ENCODE data around the gene PRKCB.

The PRKCB gene

DNA sequence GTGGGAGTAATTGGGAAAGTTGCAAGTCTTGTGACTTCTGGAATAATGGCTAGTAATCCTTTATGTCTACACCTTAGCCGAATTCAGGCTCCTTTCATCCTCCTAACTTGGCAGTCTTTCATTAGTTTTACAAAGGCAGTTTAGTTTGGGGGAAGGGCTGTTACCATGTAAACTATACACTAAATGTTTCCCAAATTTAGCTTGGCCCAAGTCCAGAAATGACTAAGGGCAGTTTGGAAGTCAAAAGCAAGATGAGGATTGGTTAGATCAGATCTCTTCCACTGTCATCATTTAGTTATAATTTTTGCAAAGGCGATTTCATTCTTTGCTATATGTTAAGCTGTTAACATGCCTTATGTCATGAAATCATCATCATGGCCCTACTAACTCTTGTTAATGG, 304.9 kb downstream of the PRKCB start:
- Histone ChIP-seq H3K4me2 (ENCODE audit: low read length) (no peak overlapping the region), H3K9ac (no peak overlapping the region), H3K4me3 (ENCODE audit: low read depth, low read length) (no peak overlapping the region), H3K79me2 (no peaks in the 10 kb centered on the region), H3K4me1 (no peaks in the 10 kb centered on the region), H3K9me3 (ENCODE audit: control insufficient read depth, low read length) (no peaks in the 10 kb centered on the region), H3K27ac (no peak overlapping the region), H3K27me3 (ENCODE audit: control insufficient read depth, insufficient read depth, low read length) (no peaks in the 10 kb centered on the region), H3K36me3 (ENCODE audit: control insufficient read depth, insufficient read depth, low read length) (no peaks in the 10 kb centered on the region), H2AFZ (no peak overlapping the region)
- TF ChIP-seq, protein P1, sequence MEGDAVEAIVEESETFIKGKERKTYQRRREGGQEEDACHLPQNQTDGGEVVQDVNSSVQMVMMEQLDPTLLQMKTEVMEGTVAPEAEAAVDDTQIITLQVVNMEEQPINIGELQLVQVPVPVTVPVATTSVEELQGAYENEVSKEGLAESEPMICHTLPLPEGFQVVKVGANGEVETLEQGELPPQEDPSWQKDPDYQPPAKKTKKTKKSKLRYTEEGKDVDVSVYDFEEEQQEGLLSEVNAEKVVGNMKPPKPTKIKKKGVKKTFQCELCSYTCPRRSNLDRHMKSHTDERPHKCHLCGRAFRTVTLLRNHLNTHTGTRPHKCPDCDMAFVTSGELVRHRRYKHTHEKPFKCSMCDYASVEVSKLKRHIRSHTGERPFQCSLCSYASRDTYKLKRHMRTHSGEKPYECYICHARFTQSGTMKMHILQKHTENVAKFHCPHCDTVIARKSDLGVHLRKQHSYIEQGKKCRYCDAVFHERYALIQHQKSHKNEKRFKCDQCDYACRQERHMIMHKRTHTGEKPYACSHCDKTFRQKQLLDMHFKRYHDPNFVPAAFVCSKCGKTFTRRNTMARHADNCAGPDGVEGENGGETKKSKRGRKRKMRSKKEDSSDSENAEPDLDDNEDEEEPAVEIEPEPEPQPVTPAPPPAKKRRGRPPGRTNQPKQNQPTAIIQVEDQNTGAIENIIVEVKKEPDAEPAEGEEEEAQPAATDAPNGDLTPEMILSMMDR (IDR thresholded peaks at IDR 0.05): no peak

DNA sequence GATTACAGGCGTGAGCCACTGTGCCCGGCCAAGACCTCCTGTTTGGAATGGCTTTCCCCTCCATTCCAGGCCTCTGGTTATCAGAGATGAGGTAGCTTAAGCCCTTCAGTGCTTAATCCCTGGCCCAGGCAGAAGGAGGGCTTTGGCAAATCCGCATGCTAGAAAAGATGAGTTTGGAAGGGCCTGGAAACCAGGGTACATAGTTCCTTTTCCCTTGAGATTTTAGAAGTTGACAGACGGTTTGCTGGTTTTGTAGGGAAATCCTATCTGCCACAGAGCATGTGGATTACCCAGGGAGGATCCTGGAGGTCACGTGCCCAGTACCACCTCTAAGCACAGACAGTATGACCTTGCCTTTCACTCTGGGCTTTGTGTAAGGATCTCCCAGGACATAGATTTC, 305.7 kb downstream of the PRKCB start:
- no peak overlapping the region for H3K9ac ChIP-seq
- H3K79me2 ChIP-seq: no peaks in the 10 kb centered on the region
- no peaks in the 10 kb centered on the region for H3K27me3 ChIP-seq (ENCODE audit: control insufficient read depth, insufficient read depth, low read length)
- TF ChIP-seq, protein P1 (IDR thresholded peaks at IDR 0.05): no peak
- no peak overlapping the region for H3K27ac ChIP-seq
- no peaks in the 10 kb centered on the region for H3K36me3 ChIP-seq (ENCODE audit: control insufficient read depth, insufficient read depth, low read length)
- H3K4me1 ChIP-seq: no peaks in the 10 kb centered on the region
- no peak overlapping the region for H3K4me3 ChIP-seq (ENCODE audit: low read depth, low read length)
- no peaks in the 10 kb centered on the region for H3K9me3 ChIP-seq (ENCODE audit: control insufficient read depth, low read length)
- H3K4me2 ChIP-seq (ENCODE audit: low read length): no peak overlapping the region
- H2AFZ ChIP-seq: no peak overlapping the region

DNA sequence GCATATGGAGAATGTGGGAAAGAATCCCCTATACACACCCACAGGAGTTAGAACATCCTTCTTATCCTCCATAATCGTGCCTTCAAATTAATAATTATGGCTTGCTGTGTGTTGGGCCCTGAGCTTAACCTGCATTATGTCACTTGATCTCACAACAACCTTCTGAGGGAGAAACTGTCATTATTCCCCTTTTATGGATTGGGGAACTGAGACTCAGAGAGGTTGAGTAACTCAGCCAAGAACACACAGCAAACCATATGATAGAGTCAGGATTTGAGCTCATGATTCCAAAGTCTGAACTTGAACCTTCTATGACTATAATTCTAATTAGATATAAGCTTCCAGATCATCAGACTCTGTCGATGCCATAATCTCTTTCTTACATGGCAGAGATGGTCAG, 306.1 kb downstream of the PRKCB start:
- no peak overlapping the region for H3K9ac ChIP-seq
- H3K9me3 ChIP-seq (ENCODE audit: control insufficient read depth, low read length): no peaks in the 10 kb centered on the region
- H3K27me3 ChIP-seq (ENCODE audit: control insufficient read depth, insufficient read depth, low read length): no peaks in the 10 kb centered on the region
- H3K27ac ChIP-seq: no peak overlapping the region
- no peaks in the 10 kb centered on the region for H3K79me2 ChIP-seq
- H2AFZ ChIP-seq: no peak overlapping the region
- H3K4me3 ChIP-seq (ENCODE audit: low read depth, low read length): no peak overlapping the region
- no peaks in the 10 kb centered on the region for H3K36me3 ChIP-seq (ENCODE audit: control insufficient read depth, insufficient read depth, low read length)
- H3K4me1 ChIP-seq: no peaks in the 10 kb centered on the region
- no peak overlapping the region for H3K4me2 ChIP-seq (ENCODE audit: low read length)
- TF ChIP-seq, protein P1 (IDR thresholded peaks at IDR 0.05): no peak

- H3K4me3 ChIP-seq (ENCODE audit: low read depth, low read length): no peak overlapping the region
- H3K9me3 ChIP-seq (ENCODE audit: control insufficient read depth, low read length): no peaks in the 10 kb centered on the region
- H3K27ac ChIP-seq: no peak overlapping the region
- TF ChIP-seq, protein P1 (IDR thresholded peaks at IDR 0.05): no peak
- H2AFZ ChIP-seq: no peak overlapping the region
- H3K4me1 ChIP-seq: no peaks in the 10 kb centered on the region
- H3K79me2 ChIP-seq: no peaks in the 10 kb centered on the region
- no peak overlapping the region for H3K9ac ChIP-seq
- no peak overlapping the region for H3K4me2 ChIP-seq (ENCODE audit: low read length)
- H3K27me3 ChIP-seq (ENCODE audit: control insufficient read depth, insufficient read depth, low read length): no peaks in the 10 kb centered on the region
- H3K36me3 ChIP-seq (ENCODE audit: control insufficient read depth, insufficient read depth, low read length): no peaks in the 10 kb centered on the region
These were observed 310.1 kb downstream of the PRKCB start for GRCh38 chr16:24145927-24146326.

GRCh38 chr16:24146518-24146917, 310.7 kb downstream of the PRKCB start:
- Histone ChIP-seq H3K27ac (no peak overlapping the region), H3K9ac (no peak overlapping the region), H3K36me3 (ENCODE audit: control insufficient read depth, insufficient read depth, low read length) (no peaks in the 10 kb centered on the region), H3K4me3 (ENCODE audit: low read depth, low read length) (no peak overlapping the region), H2AFZ (no peak overlapping the region), H3K27me3 (ENCODE audit: control insufficient read depth, insufficient read depth, low read length) (no peaks in the 10 kb centered on the region), H3K9me3 (ENCODE audit: control insufficient read depth, low read length) (no peaks in the 10 kb centered on the region), H3K79me2 (no peaks in the 10 kb centered on the region), H3K4me1 (no peaks in the 10 kb centered on the region), H3K4me2 (ENCODE audit: low read length) (no peak overlapping the region)
- TF ChIP-seq, protein P1 (IDR thresholded peaks at IDR 0.05): no peak

Data from parathyroid adenoma (tissue), 2 donors.